GM18909 (cell line): ENCODE results near the gene RMND1.
A peak's percentile ranks its signal among the peaks of the same experiment; 100 is the strongest.

ENCODE experiments used
- ATAC-seq: cut with Tn5 transposase; IDR thresholded peaks from one replicate; pipeline ENCODE4 v1.9.1; 2021; ENCODE audit warnings: mild to moderate bottlenecking; ENCODE audit not compliant: unreplicated experiment, poor library complexity

The RMND1 gene

GRCh38 chr6:151451950-151452749 lies at the start of gene RMND1:
TSS of gene RMND1 (minus strand) at chr6:151452126. CDS start at chr6:151445811, 6,315 bp downstream.
- peak; percentile 98 for ATAC-seq

GRCh38 chr6:151499551-151499950 lies 47.6 kb upstream of the RMND1 start:
- no peak for ATAC-seq

- peak; percentile 80 for ATAC-seq
These were observed 46.4 kb upstream of the RMND1 start for GRCh38 chr6:151498327-151498726.

GRCh38 chr6:151497905-151498304 lies 46.0 kb upstream of the RMND1 start:
- ATAC-seq, result peak; percentile 30

GRCh38 chr6:151495380-151495779 lies 43.5 kb upstream of the RMND1 start:
- no peak for ATAC-seq

GRCh38 chr6:151494936-151495320 lies 43.0 kb upstream of the RMND1 start:
- no peak for ATAC-seq

GRCh38 chr6:151494235-151494935 lies 42.5 kb upstream of the RMND1 start:
- ATAC-seq, result no peak

GRCh38 chr6:151493804-151494234 lies 41.9 kb upstream of the RMND1 start, which contains the start of gene CCDC170:
TSS of gene CCDC170 (plus strand) at chr6:151494017. CDS start at chr6:151494129, 112 bp downstream.
- no peak for ATAC-seq

GRCh38 chr6:151493161-151493803 lies 41.4 kb upstream of the RMND1 start:
- ATAC-seq, result no peak

- ATAC-seq, result no peak
These were observed 39.1 kb upstream of the RMND1 start for GRCh38 chr6:151490996-151491395.

GRCh38 chr6:151488226-151488625 lies 36.3 kb upstream of the RMND1 start:
- ATAC-seq, result no peak

GRCh38 chr6:151483994-151484393 lies 32.1 kb upstream of the RMND1 start:
- ATAC-seq, result no peak

- ATAC-seq, result peak; percentile 68
These were observed 30.4 kb upstream of the RMND1 start for GRCh38 chr6:151482290-151482689.

- peak; percentile 33 for ATAC-seq
These were observed 29.9 kb upstream of the RMND1 start for GRCh38 chr6:151481786-151482185.

- ATAC-seq, result no peak
These were observed 26.7 kb upstream of the RMND1 start for GRCh38 chr6:151478670-151479069.

GRCh38 chr6:151477726-151478125 lies 25.8 kb upstream of the RMND1 start:
- ATAC-seq, result no peak

- ATAC-seq, result peak; percentile 64
These were observed 24.0 kb upstream of the RMND1 start for GRCh38 chr6:151475653-151476523.

GRCh38 chr6:151464702-151465101 lies 12.8 kb upstream of the RMND1 start:
- no peak for ATAC-seq

- no peak for ATAC-seq
These were observed 9.7 kb upstream of the RMND1 start for GRCh38 chr6:151461673-151462072.
